GM13976 (cell line): ENCODE data around the gene RAB5IF.

Experiments used
- DNase-seq: peaks from one replicate; pipeline ENCODE4 v3.0.0; 2012; ENCODE audit warnings: low spot score
- CTCF ChIP-seq: IDR thresholded peaks from 2 replicates; pipeline ENCODE4 v1.5.1; 2012; ENCODE audit warnings: borderline replicate concordance, mild to moderate bottlenecking; ENCODE audit not compliant: insufficient read depth; ENCODE audit errors: extremely low read depth, missing control alignments, control extremely low read depth
- in situ Hi-C: fragments of 300-500 bp; cut with MboI; formaldehyde crosslinking; loops from one replicate; pipeline ENCODE4 v1.12.0; 2022; ENCODE audit warnings: low sequenced_read_pairs, mixed read lengths, inconsistent platforms; ENCODE audit not compliant: unreplicated experiment

The RAB5IF gene

GRCh38 chr20:36571564-36572504 is 33.7 kb upstream of the RAB5IF start:
- peak; percentile 13 for DNase-seq
- no peak for TF ChIP-seq CTCF
- in situ Hi-C loops, result no loop called here

- DNase-seq, result peak; percentile 48
- no peak for TF ChIP-seq CTCF
- in situ Hi-C loops, result no loop called here
Observed at GRCh38 chr20:36572701-36573102, 32.9 kb upstream of the RAB5IF start.

GRCh38 chr20:36573103-36573797 is 32.3 kb upstream of the RAB5IF start, which contains the start of gene TGIF2:
TSS of gene TGIF2 (plus strand) at chr20:36573597. CDS start at chr20:36578775, 5,178 bp downstream.
- in situ Hi-C loops, result no loop called here
- DNase-seq, result peak; percentile 99
- no peak for TF ChIP-seq CTCF

- in situ Hi-C loops, result no loop called here
- TF ChIP-seq CTCF, result no peak
- DNase-seq, result peak; percentile 72
Observed at GRCh38 chr20:36573798-36574365, 31.7 kb upstream of the RAB5IF start.

- DNase-seq, result peak; percentile 64
- in situ Hi-C loops, result no loop called here
- no peak for TF ChIP-seq CTCF
Observed at GRCh38 chr20:36574366-36575135, 31.0 kb upstream of the RAB5IF start.

GRCh38 chr20:36576081-36576445 is 29.5 kb upstream of the RAB5IF start:
- no peak for TF ChIP-seq CTCF
- peak; percentile 12 for DNase-seq
- in situ Hi-C loops, result no loop called here
